Breast epithelium (tissue), 3 donors: ENCODE data around the gene PLAC1.

ENCODE experiments used
- CTCF ChIP-seq, 3 donors: fragments of 450-650 bp; IDR thresholded peaks; one replicate each; pipeline ENCODE4 v1.5.1; 2016 to 2017; ENCODE audit warnings: antibody characterized with exemption in 3 of 3, mild to moderate bottlenecking in 3 of 3, moderate library complexity in 3 of 3
- POLR2A ChIP-seq: fragments of 450-650 bp; IDR thresholded peaks from one replicate; pipeline ENCODE4 v1.6.1; 2016; ENCODE audit warnings: antibody characterized with exemption, mild to moderate bottlenecking, moderate library complexity
- POLR2AphosphoS5 ChIP-seq, 3 donors: sonication (generic); formaldehyde crosslinking; IDR thresholded peaks; one replicate each; pipeline ENCODE4 v1.6.1; 2017; ENCODE audit warnings: antibody characterized with exemption in 3 of 3

DNA sequence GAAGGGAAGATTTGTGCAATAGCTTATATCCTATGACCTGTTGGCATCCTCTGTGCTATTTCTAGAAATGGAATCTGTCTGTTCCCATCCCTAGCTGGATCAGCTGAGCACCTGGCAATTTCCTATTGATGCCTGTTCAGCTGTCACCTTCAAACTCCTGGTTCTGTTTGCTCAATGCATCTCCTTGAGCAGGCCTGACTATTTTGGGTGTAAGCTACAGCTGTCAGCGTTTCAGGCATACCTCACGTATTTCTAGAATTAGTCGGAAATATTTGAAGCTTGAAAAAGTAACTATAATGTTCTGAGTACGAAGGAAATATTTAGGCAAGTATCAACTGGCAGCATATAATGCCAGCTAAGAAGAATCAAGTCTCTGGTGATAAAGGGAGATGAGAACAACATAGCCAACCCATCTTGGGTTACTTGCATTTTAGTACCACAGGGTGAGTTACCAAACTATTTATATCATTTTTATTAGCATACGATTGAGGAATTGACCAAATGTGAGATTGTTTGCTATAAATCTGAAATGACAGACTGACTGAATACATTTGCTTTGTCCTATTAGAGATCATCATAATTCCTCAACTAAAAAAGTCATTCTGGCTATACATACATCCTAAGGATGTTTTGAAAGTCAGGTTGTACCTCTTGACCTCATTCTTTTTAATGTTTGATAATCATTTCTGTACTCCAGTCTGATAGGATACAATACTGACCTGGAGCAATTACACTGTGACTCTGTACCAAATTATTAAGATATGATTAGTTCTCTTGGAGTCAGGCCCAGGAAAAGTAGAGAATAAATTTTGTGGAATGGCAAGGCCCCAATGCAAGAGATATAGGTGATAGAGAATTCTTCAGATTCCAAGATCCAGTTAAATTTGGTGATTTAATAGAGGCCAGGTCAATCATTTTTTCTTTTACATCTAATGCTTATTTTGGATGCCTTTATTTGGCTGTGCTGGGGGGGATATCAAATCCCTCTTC, 36.4 kb upstream of the PLAC1 start:
- TF ChIP-seq CTCF (IDR thresholded peaks at IDR 0.05): no peak
- no peak for TF ChIP-seq POLR2A
- TF ChIP-seq POLR2AphosphoS5 (IDR thresholded peaks at IDR 0.05): no peak
